HG02763 (cell line): ENCODE results near the gene TXNRD1.

Source experiments
- ATAC-seq: cut with Tn5 transposase; IDR thresholded peaks from one replicate; pipeline ENCODE4 v1.9.1; 2021; ENCODE audit warnings: mild to moderate bottlenecking, moderate library complexity; ENCODE audit not compliant: unreplicated experiment

The TXNRD1 gene

GRCh38 chr12:104299842-104300481 lies 84.4 kb downstream of the TXNRD1 start:
- no peak for ATAC-seq

GRCh38 chr12:104303538-104304151 lies 88.1 kb downstream of the TXNRD1 start, which contains the start of gene EID3:
Gene EID3 (plus strand): TSS chr12:104303739. CDS start chr12:104303935, 196 bp downstream.
- ATAC-seq: peak; percentile 79

GRCh38 chr12:104304261-104305009 lies 88.9 kb downstream of the TXNRD1 start:
- ATAC-seq: no peak

- no peak for ATAC-seq
Measured at GRCh38 chr12:104305349-104305748, 89.8 kb downstream of the TXNRD1 start.

GRCh38 chr12:104306376-104306775 lies 90.8 kb downstream of the TXNRD1 start:
- ATAC-seq: no peak

- ATAC-seq: no peak
Measured at GRCh38 chr12:104306943-104307654, 91.5 kb downstream of the TXNRD1 start.

- no peak for ATAC-seq
Measured at GRCh38 chr12:104307655-104308000, 92.0 kb downstream of the TXNRD1 start.

- no peak for ATAC-seq
Measured at GRCh38 chr12:104309446-104309993, 93.9 kb downstream of the TXNRD1 start.

- no peak for ATAC-seq
Measured at GRCh38 chr12:104310751-104311633, 95.4 kb downstream of the TXNRD1 start.

GRCh38 chr12:104312202-104312601 lies 96.6 kb downstream of the TXNRD1 start:
- ATAC-seq: no peak

- ATAC-seq: no peak
Measured at GRCh38 chr12:104312654-104313053, 97.1 kb downstream of the TXNRD1 start.

- ATAC-seq: no peak
Measured at GRCh38 chr12:104313568-104314241, 98.1 kb downstream of the TXNRD1 start.

- no peak for ATAC-seq
Measured at GRCh38 chr12:104314242-104314614, 98.6 kb downstream of the TXNRD1 start.

GRCh38 chr12:104315326-104316224 lies 100.0 kb downstream of the TXNRD1 start:
- no peak for ATAC-seq

- no peak for ATAC-seq
Measured at GRCh38 chr12:104316936-104317335, 101.4 kb downstream of the TXNRD1 start.

GRCh38 chr12:104317538-104318210 lies 102.1 kb downstream of the TXNRD1 start:
- ATAC-seq: no peak

- ATAC-seq: no peak
Measured at GRCh38 chr12:104319028-104319427, 103.4 kb downstream of the TXNRD1 start.
